GM21515 (cell line): ENCODE data around the gene TRMT11.
"Not testable (repeated sequence)": the region's sequence is repeated elsewhere in the genome, so short reads cannot be mapped to it uniquely, and the experiment has no call there.

Experiments
- ATAC-seq: cut with Tn5 transposase; IDR thresholded peaks from one replicate; pipeline ENCODE4 v1.9.1; 2021; ENCODE audit not compliant: unreplicated experiment

TRMT11 gene

DNA sequence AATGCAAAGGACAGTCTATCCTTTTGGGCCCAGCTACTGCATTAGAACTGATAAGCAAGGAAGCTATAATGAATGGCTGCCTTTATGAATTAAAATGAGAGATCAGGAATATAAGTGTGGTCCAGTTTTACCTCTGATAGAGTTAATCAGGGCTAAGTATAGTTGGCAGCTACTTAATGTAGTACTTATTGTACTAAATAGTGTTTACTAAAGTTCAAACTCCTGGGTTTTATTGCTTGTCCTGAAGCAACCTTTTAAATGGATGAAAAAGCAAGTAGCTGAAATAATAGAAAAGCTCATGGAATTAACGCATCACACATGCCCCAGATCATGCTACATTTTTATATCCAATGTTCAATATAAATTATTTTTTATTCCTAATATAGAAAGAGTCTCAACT, 5.3 kb downstream of the TRMT11 start:
- ATAC-seq, result no peak

DNA sequence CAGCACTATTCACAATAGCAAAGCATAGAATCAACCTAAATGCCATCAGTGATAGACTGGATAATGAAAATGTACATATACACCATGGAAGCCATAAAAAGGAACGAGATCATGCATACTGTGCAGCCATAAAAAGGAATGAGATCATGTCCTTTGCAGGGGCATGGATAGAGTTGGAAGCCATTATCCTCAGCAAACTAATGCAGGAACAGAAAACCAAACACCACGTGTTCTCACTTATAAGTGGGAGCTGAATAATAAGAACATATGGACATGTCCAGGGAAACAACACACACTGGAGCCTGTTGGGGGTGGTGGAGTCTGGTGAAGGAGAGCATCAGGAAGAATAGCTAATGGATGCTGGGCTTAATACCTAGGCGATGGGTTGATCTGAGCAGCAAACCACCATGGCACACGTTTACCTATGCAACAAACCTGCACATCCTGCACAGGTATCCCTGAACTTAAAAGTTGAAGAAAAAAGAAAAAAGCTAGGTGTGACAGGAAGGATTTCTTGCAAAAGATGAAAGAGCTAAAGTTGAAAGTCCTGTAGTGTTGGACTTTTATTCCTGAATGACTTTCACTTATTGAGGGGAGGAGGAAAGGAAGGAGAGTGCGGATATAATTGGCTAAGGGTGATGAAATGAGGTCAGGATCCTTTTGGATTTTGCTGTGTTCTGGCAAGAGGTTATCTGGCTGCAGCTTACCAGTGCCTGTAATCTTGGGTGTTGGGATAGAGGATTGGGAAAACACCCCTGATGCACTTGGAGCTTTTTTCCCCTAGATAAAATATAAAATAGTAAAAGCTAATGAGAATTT, 8.5 kb downstream of the TRMT11 start:
- no peak for ATAC-seq

DNA sequence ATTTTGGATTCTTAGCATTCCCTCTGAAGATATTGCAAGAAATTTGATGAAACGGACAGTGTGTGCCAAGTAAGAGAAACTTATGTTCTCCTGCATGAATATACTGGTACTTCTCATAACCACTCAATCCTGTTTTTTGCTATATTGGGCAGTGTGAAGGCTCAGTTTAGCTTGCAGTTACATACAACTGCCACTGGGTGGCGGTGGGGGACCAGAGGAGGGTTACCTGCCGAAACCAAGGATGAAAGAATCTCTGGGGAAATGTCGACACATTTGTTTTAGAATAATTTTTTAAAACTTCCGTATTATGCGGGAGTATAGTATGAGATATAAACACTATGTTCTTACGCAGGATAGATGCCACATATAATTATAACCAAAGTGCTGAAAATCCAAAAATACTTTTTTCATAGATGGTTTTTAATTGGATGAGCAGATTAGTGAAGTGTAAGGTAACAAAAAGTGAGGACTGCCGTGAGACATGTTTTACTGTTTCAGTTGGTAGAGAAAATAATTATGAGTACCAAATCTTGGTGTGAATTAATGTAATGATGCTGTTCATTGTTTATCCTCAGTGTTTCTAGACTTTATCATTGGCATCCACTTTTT, 9.7 kb downstream of the TRMT11 start:
- peak; percentile 97 for ATAC-seq

DNA sequence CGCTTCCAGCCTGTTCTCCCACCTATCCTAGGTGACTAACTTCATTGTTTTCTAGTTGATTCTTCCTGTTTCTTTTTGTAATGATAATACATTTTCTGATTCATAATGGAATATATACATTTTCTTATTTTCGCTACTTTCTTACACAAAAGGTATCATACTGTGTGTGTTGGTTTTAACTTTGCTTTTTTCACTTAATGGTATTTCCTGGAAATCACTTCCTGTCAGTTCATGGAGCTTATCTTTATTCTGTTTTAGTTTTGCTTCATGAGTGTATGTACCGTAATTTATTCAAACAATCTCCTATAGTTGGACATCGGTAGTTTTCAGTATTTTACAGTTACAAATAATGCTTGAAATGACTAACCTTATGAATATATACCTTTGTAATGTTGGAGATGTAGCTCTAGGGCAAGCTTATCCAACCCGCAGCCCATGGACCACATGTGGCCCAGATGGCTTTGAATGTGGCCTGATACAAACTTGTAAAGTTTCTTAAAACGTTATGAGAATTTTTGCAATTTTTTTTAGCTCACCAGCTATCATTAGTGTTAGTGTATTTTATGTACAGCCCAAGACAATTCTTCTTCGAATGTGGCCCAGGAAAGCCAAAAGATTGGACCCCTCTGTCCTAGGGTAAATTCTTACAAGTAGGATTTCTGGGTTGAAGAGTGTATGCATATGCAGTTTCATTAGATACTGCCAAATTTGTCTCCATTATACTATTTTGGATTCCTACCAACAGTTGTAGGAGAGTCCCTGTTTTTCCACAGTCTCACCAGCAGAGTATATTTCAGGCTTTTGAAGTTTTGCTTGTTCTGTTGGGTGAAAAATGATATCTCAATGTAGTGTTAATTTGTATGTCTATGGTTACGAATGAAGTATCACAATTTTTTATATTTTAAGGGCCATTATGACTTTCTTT, 16.7 kb downstream of the TRMT11 start:
- ATAC-seq, result no peak

DNA sequence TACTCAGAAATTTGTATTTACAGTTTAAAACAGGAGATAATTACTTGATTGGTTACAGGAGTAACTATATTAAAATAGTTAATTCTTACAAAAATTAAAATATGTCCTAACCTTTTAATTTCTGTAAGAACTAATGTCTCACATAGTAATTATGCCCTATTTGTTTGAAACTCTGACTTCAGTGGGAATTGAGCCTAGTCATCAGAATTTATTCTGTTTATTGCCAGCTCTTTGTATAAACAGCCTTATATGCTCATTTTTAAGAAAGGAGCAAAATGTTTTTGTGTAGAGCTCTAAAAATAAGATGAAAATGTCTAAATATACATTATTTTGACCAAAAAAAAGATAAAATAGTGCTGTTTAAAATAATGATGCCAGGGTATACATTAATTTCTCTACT, 21.5 kb downstream of the TRMT11 start:
- ATAC-seq, result no peak

DNA sequence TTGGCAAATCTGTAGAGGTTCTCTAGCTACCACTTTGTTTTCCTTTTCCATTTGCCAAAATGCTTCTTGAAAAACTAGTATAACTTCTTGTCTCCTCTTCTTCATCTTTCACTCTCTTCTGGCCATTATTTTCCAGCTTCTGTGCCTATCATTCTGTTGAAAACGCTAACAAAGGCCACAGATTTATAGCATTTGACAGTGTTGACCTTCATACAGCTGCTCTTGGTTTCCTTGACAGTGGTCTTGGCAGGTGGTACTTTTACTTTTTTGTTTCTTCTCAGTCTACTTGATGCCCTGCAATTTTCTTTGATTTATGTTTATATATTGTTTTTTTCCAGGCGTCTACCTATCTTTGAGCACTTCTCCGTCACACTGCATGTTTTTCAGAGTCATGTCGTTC, 23.7 kb downstream of the TRMT11 start:
- ATAC-seq, result no peak

DNA sequence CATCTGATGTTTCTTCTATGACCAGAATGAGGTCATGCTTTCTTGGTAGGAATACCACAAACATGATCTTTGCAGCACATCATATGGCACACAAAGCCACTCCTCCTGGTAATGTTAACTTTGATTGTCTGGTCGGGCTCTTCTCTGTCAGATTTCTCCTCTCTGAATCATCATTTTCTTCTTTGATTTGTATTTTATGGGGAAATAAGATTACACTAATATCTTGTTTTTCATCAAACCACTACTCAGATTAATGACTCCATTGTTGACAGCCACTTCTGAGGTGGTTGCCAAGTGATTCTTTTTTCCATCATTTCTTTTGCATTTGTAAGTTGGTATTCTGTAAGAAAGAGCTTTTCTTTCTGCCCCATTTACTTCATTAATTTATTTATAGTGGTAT, 29.5 kb downstream of the TRMT11 start:
- no peak for ATAC-seq

DNA sequence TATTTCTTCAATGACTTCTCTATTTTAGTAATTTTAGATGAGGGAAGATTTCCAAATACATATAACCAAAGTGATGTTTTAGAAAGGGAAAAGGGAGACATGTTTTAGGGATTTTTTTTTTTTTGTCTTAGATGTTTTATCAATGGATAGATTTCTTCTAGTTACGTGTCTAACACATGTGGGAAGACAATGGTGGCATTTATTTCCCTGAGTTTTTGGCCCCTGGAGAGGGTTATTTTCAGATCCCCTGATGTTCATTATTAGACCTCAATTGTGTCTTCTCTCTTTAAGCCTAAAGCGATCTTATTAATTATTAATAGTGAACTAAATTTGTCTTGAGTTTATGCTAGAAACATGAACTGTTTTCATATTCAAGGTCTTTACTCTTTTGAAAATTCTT, 30.3 kb downstream of the TRMT11 start:
- no peak for ATAC-seq

DNA sequence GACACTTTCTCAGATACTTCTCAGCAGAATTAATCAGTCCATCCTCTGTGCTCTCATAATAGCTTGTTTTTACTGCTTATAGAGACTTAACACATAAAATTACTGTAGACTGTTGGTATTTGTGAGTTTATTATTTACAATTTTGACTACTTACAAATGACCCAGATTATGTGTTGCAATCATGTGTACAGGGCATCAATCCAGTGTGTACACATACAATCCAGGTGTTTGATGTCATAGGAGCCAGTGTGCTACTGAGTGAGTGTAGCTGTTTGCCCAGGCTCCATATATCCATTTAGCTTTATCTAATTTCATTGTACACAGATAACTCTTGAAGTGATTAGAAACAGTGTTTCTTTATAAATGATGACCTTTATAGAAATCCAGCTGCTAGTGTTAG, 31.3 kb downstream of the TRMT11 start:
- no peak for ATAC-seq

DNA sequence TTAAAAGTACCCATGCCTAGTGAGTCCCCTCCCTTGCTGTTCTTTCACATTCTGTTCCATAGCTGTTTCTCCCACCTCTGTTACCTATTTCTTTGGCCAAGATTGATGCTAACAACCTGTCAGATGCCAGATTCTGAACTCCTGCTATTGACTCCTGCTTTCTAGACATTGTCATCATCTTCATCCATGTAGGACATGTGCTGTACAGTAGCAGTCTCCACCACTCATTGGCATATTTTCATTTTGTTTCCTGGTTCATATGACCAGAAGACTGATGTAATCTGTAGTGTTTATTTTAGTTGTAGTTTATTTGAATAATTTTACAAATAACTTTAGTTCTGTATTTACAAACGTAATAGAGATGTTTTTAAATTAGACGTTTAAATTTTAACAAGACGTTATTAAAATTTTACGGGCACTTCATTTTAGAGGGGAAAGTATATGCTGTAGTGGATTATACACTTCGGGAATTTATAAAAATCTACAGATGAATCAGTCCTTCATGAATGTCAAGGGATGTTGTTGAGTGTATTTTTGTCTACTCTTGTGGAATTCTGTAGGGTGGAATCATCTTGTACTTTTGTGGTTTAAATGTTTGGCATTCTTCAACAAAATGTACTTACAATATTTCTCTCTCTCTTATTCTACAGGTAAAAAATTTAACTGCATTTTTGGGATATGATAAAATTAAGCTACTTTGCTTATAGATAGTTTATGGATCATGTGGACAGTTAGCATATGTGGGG, 34.1 kb downstream of the TRMT11 start:
- ATAC-seq, result no peak

DNA sequence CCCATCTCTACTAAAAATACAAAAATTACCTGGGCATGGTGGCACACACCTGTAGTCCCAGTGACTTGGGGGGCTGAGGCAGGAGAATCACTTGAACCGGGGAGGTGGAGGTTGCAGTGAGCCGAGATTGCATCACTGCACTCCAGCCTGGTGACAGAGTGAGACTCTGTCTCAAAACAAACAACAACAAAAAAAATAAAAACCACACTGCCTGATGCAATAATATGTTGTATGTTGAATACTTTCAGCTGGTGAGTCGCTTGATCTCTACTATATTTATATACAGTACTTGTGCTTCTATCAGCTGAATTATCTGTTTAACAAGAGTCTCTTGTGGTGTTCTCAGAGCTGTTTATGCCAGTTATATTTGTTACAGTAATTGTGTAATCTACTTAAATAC, 37.1 kb downstream of the TRMT11 start:
- not testable (repeated sequence) for ATAC-seq

DNA sequence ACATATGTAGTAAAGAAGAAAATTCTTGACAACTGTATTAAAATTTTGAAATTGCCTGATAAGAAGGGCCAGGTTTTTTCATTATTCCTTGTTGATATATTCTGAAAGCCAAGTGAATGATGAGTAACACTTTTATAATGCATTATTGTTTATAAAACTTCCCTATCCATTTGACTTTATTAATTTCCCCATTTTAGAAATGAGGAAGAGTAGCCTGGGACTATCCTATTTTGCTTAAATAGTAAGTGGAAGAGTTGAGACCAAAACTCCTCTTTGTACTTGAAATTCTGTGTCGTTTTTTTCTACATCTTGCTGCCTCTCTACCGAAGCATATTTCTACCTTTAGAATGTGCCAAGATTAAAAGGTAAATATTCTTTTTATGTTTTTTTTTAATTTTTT, 39.7 kb downstream of the TRMT11 start:
- ATAC-seq, result no peak

DNA sequence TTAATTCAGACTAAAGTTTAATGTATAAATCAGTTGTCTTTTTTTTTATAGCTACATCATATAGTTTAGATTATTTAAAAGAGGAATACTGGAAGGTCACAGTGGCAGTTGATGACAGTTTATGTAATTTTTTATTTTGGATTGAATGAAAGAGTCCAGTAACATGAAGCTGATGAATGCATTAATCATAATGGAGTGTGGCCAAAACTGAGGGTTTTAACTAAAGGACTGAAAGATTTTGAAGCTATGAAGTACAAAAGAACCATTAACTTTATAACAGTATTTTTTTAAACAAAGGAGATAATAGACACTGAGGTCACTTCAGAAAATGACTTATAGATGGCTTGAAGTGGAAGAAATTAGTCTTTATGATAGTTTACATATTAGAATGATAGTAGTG, 41.3 kb downstream of the TRMT11 start:
- no peak for ATAC-seq

DNA sequence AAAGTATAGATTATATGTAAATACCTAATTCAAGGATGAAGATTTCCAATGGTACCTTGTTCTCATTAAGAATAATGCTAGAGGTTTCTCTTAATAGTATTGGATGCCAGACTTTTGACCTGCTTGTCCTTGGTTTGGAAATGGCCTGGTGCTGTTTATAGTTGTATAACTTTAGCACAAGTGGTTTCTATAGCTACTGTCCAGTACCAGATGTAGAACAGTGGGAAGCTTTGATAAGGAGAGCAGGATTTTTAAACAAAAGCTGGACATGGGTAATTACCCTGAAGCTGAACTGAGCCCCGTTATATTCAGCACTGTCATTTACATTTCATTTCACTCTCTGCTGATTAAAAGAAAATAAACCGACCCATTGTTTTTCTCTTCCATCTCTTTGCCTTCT, 43.7 kb downstream of the TRMT11 start:
- no peak for ATAC-seq

DNA sequence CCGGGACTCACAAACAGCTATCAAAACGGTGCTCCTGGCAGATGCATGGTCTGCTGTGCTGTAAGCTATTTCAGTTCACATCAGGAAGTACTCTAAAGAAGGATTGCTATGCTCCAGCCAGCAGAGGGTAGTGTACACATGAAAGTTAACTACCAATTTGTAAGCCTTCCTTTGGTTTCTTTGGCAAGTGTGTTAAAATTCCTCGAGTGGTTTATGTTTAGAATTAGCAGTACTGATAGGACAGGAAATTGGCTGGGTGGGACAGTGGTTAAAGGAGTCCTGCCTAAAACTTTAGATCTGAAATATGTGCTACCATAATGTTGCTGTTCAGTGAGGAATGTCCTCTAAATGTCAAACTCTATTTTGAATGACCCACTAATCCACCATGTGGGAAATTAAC, 47.4 kb downstream of the TRMT11 start:
- ATAC-seq, result peak; percentile 74

DNA sequence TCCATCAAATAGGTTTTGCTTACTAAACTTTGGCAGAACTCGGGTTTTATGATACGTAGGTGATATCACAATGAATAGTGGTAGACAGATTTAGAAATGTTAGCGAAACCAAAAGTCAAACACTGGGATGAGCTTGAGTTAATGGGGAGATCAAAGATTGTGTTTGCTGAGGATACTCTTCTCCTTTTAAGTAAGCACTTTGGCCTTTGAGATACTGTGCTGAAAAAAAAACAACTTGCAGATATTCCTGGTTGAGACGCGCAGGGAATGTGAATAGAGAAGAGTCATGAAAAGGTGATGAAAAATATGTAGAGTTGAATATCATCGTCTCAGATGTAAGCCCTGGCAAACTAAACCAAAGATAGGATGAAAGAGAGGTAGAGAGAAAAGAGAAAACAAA, 48.3 kb downstream of the TRMT11 start:
- no peak for ATAC-seq

DNA sequence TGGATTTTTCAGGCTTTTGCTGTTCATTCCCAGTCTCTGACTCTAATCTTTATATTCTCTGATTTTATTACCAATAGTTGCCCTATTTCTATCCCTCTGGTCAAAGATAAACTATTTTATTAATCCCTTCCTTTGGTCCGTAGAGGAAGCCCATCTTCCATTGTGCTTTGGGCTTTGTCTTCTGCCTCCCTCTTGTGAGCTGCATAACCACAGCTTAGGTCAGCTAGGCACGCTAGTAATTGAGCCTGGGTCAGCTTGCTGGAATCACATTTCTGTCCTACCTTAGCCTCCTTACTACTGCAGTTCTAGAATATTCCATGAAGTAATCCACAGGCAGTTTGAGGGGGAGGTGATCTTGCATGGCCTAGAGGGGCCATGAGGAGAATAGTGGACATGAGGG, 49.4 kb downstream of the TRMT11 start:
- ATAC-seq, result no peak

DNA sequence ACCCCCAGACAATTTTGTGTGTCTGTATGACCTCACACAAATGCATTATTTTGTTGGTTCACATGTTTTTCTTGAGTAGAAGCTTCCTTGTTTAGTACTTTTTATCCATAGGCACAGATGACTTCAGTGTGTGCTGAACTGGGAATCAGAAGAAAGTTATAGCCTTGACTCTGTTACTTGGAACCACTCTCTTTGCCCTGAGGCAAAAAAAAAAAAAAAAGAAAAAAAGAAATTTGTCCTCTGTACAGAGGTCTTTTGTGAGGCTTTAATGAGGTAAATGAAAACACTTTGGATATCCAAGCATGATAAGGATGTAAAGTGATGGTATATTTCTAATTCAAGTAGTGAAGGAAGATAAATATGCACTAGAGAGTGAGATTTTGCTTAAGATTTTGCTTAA, 51.9 kb downstream of the TRMT11 start:
- no peak for ATAC-seq

DNA sequence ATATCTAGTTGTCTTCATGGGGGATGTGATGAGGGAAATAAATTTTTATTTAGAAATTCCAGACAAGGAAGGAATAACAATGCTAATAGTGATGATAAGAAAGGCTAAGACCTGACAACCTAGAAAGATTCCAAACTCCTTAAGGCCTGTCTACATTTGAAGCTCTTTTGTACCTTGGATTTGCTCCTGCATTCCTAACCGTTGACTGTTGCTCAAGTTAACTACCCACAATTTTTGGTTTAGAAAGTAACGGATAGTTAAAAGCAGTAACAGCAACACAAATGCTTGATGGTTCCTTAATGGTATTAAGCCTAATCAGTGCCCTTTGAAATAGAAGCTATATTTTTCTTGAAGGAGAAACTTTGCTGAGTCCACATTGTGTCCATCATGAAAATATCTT, 52.9 kb downstream of the TRMT11 start:
- no peak for ATAC-seq

DNA sequence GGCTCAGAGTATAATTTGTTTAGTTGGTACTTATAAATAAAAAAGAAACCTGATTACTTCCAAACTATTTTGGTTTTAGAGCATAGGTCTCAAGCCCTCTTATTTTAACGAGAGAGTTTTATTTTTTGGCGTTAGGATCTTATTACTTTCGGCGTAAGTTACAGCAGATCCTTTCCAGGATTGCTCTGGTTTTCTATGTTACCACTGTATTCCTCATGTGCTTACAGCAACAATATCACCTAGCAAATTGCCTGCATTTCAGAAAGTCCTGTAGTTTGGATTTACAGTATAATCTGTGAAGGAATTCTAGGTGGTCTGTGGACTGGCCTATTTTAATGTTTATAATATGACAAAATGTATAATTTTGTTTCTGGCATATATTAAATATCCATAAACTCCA, 54.1 kb downstream of the TRMT11 start:
- no peak for ATAC-seq

DNA sequence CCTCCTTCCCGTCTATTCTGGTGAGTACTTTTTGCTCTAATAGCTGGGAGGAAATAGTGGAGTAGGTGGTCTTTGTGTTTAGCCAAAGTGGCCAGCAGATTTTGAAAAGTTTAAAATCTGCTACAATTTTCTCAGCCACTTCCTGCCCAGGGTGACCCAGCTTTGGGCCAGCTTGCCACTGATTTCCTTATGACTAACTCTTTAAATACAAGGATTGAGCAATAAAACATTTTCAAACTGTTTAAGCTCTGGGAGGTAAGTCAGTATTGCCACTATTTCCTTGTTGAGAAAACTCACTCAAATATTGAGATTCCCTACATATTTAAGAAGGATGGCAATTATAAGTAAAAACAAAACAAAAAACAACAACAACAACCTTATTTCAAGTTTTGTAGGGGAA, 54.5 kb downstream of the TRMT11 start:
- ATAC-seq, result no peak
